PC-9 (cell line): ENCODE results near the gene R3HDM1. TPM values are rescaled to one million over a fixed set of nuclear protein-coding genes. Genes with fewer than 3 reads are reported as not detected.

Experiments
- BruUV-seq: library from RNA; stranded (reverse); fragments of 400-500 nt; replicated peaks from 2 replicates; lab custom pipeline; 2021; lab: Mats Ljungman, UMichigan
- CTCF ChIA-PET: fragments of 300-600 bp; sonication (Branson Sonifier 250); formaldehyde crosslinking; loops from one replicate; lab custom pipeline; 2022; ENCODE audit warnings: antibody characterized with exemption; lab: Charles Lee
- POLR2A ChIA-PET: fragments of 300-600 bp; sonication (Branson Sonifier 250); formaldehyde crosslinking; loops from one replicate; lab custom pipeline; 2022; ENCODE audit warnings: antibody characterized with exemption; ENCODE audit not compliant: unreplicated experiment; lab: Charles Lee
- DNase-seq, 2 experiments: peaks; one replicate each; pipeline versions ENCODE4 v3.0.0 to v3.0.0-alpha.2; 2015 to 2022; ENCODE audit warnings: mixed read lengths in 1 of 2
- H2AFZ ChIP-seq: fragments of 200-600 bp; sonication (generic); 2 replicates; pipeline ENCODE4 v1.8.1; 2017; ENCODE audit warnings: antibody characterized with exemption
- H3F3A ChIP-seq: fragments of 200-600 bp; sonication (generic); 2 replicates; pipeline ENCODE4 v1.8.1; 2017; ENCODE audit warnings: antibody characterized with exemption, mild to moderate bottlenecking, low read depth; ENCODE audit not compliant: insufficient read depth
- H3K27ac ChIP-seq: fragments of 200-600 bp; sonication (generic); 2 replicates; pipeline ENCODE4 v1.6.1; 2016; ENCODE audit warnings: mixed run types
- H3K27me3 ChIP-seq: fragments of 200-600 bp; sonication (generic); 2 replicates; pipeline ENCODE4 v1.6.1; 2016; ENCODE audit warnings: low read depth, mixed run types; ENCODE audit not compliant: insufficient read depth
- H3K36me3 ChIP-seq: fragments of 200-600 bp; sonication (generic); 2 replicates; pipeline ENCODE4 v1.6.1; 2016; ENCODE audit warnings: low read depth, mixed run types
- H3K4me1 ChIP-seq: fragments of 200-600 bp; sonication (generic); replicated peaks from 2 replicates; pipeline ENCODE4 v1.6.1; 2016; ENCODE audit warnings: mixed run types; ENCODE audit not compliant: insufficient read depth
- H3K4me2 ChIP-seq: fragments of 200-600 bp; sonication (generic); 2 replicates; pipeline ENCODE4 v1.6.1; 2017; ENCODE audit warnings: mixed run types
- H3K4me3 ChIP-seq: fragments of 200-600 bp; sonication (generic); 2 replicates; pipeline ENCODE4 v1.6.1; 2016; ENCODE audit warnings: mixed run types
- H3K79me2 ChIP-seq: fragments of 200-600 bp; sonication (generic); 2 replicates; pipeline ENCODE4 v1.6.1; 2017; ENCODE audit warnings: low read depth, mixed run types
- H3K9me2 ChIP-seq: fragments of 200-600 bp; sonication (generic); 2 replicates; pipeline ENCODE4 v1.8.1; 2017; ENCODE audit warnings: mild to moderate bottlenecking; ENCODE audit not compliant: insufficient read depth
- H3K9me3 ChIP-seq: fragments of 200-600 bp; sonication (generic); 2 replicates; pipeline ENCODE4 v1.8.1; 2016; ENCODE audit warnings: low read depth; ENCODE audit not compliant: insufficient read depth
- H4K20me1 ChIP-seq: fragments of 200-600 bp; sonication (generic); 2 replicates; pipeline ENCODE4 v1.8.1; 2017; ENCODE audit not compliant: insufficient read depth
- CTCF ChIP-seq: fragments of 200-600 bp; sonication (generic); conservative IDR thresholded peaks from 2 replicates; pipeline ENCODE4 v1.6.1; 2017; ENCODE audit warnings: mixed run types, antibody characterized with exemption, mild to moderate bottlenecking, moderate library complexity
- EZH2 ChIP-seq: fragments of 200-600 bp; sonication (generic); IDR thresholded peaks from 2 replicates; pipeline ENCODE4 v1.8.0; 2017; ENCODE audit warnings: antibody characterized with exemption, low read depth
- intact Hi-C: fragments of 100-400 bp; cut with micrococcal nuclease; formaldehyde crosslinking; loops from one replicate; pipeline ENCODE4 v1.10.0; 2022; ENCODE audit not compliant: unreplicated experiment
- total RNA-seq: library from RNA; stranded (reverse); gene quantifications from 2 replicates; pipeline ENCODE4 v1.2.3, GENCODE V29; 2021

Gene R3HDM1
- total RNA-seq, 1 experiment from 2014 or later, result 36.7 TPM

- no peak overlapping the region for H3K4me3 ChIP-seq
- H3K79me2 ChIP-seq, result peaks cover 35% of the 10 kb centered on the region
- no TSS peak for BruUV-seq
- no peak for DNase-seq
- H3K4me1 ChIP-seq, result peaks cover 18% of the 10 kb centered on the region
- no peaks in the 10 kb centered on the region for H3K27me3 ChIP-seq
- no peak overlapping the region for H3K27ac ChIP-seq
- no peaks in the 10 kb centered on the region for H3K36me3 ChIP-seq
- H4K20me1 ChIP-seq, result peaks cover 12% of the 10 kb centered on the region
- no peaks in the 10 kb centered on the region for H3K9me3 ChIP-seq
- intact Hi-C loops, result loop anchor here (5.0 to 10.0 kb wide), 2 partner anchors 47 to 205 kb away; partner anchors contain the start of genes R3HDM1 and ZRANB3
- no peak overlapping the region for H2AFZ ChIP-seq
- H3K4me2 ChIP-seq, result no peak overlapping the region
- no peaks in the 10 kb centered on the region for H3F3A ChIP-seq
- CTCF ChIA-PET, result interaction anchor here (0.6 kb wide), 1 partner anchor 47 kb away, joined by 10 read pairs; no protein-coding TSS in a partner anchor
- POLR2A ChIA-PET, result no interaction called here
- no peaks in the 10 kb centered on the region; the same call in 1 of the 2 replicates for H3K9me2 ChIP-seq
- TF ChIP-seq EZH2 (no peak), CTCF (no peak)
These were observed 208.9 kb downstream of the R3HDM1 start for GRCh38 chr2:135740206-135740605.

- H3K4me3 ChIP-seq, result no peak overlapping the region; the same call in 1 of the 2 replicates
- ChIA-PET POLR2A (interaction anchor here (0.8 kb wide), 1 partner anchor 135 kb away, joined by 11 read pairs; the partner anchor contains the start of gene MCM6), CTCF (no interaction called here)
- H3F3A ChIP-seq, result no peaks in the 10 kb centered on the region
- TF ChIP-seq CTCF (no peak), EZH2 (no peak)
- no peaks in the 10 kb centered on the region; the same call in 1 of the 2 replicates for H3K9me2 ChIP-seq
- H3K79me2 ChIP-seq, result peaks cover 43% of the 10 kb centered on the region
- H3K36me3 ChIP-seq, result peaks cover under 1% of the 10 kb centered on the region
- intact Hi-C loops, result loop anchor here (5.0 to 10.0 kb wide), 2 partner anchors 46 to 206 kb away; partner anchors contain the start of genes R3HDM1 and ZRANB3
- TSS peak; percentile 66 for BruUV-seq
- no peaks in the 10 kb centered on the region for H3K27me3 ChIP-seq
- H3K4me2 ChIP-seq, result peak overlapping the region; percentile 20; the same call in 1 of the 2 replicates
- H3K9me3 ChIP-seq, result no peaks in the 10 kb centered on the region
- DNase-seq, result no peak
- peaks cover 18% of the 10 kb centered on the region for H4K20me1 ChIP-seq
- peaks cover 18% of the 10 kb centered on the region for H3K4me1 ChIP-seq
- no peak overlapping the region for H3K27ac ChIP-seq
- peak overlapping the region; percentile 52; the same call in 1 of the 2 replicates for H2AFZ ChIP-seq
These were observed 209.7 kb downstream of the R3HDM1 start for GRCh38 chr2:135741043-135741394.

GRCh38 chr2:135741395-135742324 is 210.4 kb downstream of the R3HDM1 start, which contains the start of gene UBXN4:
Gene UBXN4 (plus strand): TSS chr2:135741855. CDS start chr2:135741930, 75 bp downstream.
- Histone ChIP-seq H3K4me3 (peak within 1 kb of the TSS; percentile 99), H3K79me2 (peaks cover 49% of the 10 kb centered on the region), H3K36me3 (peaks cover 5% of the 10 kb centered on the region), H3K27ac (peak within 1 kb of the TSS; percentile 86), H3K9me2 (no peaks in the 10 kb centered on the region; the same call in 1 of the 2 replicates), H3K4me2 (peak within 1 kb of the TSS; percentile 99), H4K20me1 (peaks cover 25% of the 10 kb centered on the region), H3F3A (no peaks in the 10 kb centered on the region), H3K27me3 (no peaks in the 10 kb centered on the region), H3K9me3 (no peaks in the 10 kb centered on the region), H2AFZ (peak within 1 kb of the TSS; percentile 90), H3K4me1 (peaks cover 18% of the 10 kb centered on the region)
- peak; percentile 54 for TF ChIP-seq CTCF
- TF ChIP-seq EZH2, result no peak
- intact Hi-C loops, result loop anchor here (5.0 to 10.0 kb wide), 2 partner anchors 46 to 207 kb away; partner anchors contain the start of genes R3HDM1 and ZRANB3
- POLR2A ChIA-PET, result interaction anchor here (0.6 to 0.8 kb wide), 2 partner anchors 135 to 258 kb away, joined by 4 to 11 read pairs; partner anchors contain the start of gene MCM6
- DNase-seq, result peak; percentile 91 to 94
- CTCF ChIA-PET, result no interaction called here
- BruUV-seq, result no TSS peak
